Adipocyte (in vitro differentiated cells): ENCODE measurements around the gene SLC4A2.
"Not testable (repeated sequence)": the region's sequence is repeated elsewhere in the genome, so short reads cannot be mapped to it uniquely, and the experiment has no call there.

ENCODE experiments used
- DNase-seq: peaks from one replicate; pipeline ENCODE4 v3.0.0-alpha.2; 2015; ENCODE audit warnings: low read depth
- H3K27me3 ChIP-seq: replicated peaks from 2 replicates; pipeline ENCODE4 v1.7.0; 2013; ENCODE audit warnings: mild to moderate bottlenecking, low read length, moderate library complexity; ENCODE audit not compliant: control insufficient read depth, insufficient read depth
- H3K36me3 ChIP-seq: 2 replicates; pipeline ENCODE4 v1.7.0; 2013; ENCODE audit warnings: low read length, mild to moderate bottlenecking, moderate library complexity; ENCODE audit not compliant: control insufficient read depth, insufficient read depth, severe bottlenecking
- H3K4me1 ChIP-seq: 2 replicates; pipeline ENCODE4 v1.7.0; 2013; ENCODE audit warnings: mild to moderate bottlenecking, low read length, moderate library complexity; ENCODE audit not compliant: control insufficient read depth, insufficient read depth
- H3K4me3 ChIP-seq: 2 replicates; pipeline ENCODE4 v1.7.0; 2013; ENCODE audit warnings: mild to moderate bottlenecking, low read length, moderate library complexity
- H3K9ac ChIP-seq: 2 replicates; pipeline ENCODE4 v1.7.0; 2013; ENCODE audit warnings: mild to moderate bottlenecking, low read length, moderate library complexity
- H3K9me3 ChIP-seq: 2 replicates; pipeline ENCODE4 v1.7.0; 2013; ENCODE audit warnings: mild to moderate bottlenecking, low read length, moderate library complexity; ENCODE audit not compliant: control insufficient read depth

The SLC4A2 gene

GRCh38 chr7:151035902-151036301, 23.5 kb upstream of the SLC4A2 start:
- Histone ChIP-seq H3K9me3 (no peaks in the 10 kb centered on the region), H3K27me3 (no peaks in the 10 kb centered on the region), H3K9ac (no peak overlapping the region), H3K36me3 (peaks cover 35% of the 10 kb centered on the region), H3K4me3 (no peak overlapping the region), H3K4me1 (peaks cover 20% of the 10 kb centered on the region)
- DNase-seq = no peak

DNA sequence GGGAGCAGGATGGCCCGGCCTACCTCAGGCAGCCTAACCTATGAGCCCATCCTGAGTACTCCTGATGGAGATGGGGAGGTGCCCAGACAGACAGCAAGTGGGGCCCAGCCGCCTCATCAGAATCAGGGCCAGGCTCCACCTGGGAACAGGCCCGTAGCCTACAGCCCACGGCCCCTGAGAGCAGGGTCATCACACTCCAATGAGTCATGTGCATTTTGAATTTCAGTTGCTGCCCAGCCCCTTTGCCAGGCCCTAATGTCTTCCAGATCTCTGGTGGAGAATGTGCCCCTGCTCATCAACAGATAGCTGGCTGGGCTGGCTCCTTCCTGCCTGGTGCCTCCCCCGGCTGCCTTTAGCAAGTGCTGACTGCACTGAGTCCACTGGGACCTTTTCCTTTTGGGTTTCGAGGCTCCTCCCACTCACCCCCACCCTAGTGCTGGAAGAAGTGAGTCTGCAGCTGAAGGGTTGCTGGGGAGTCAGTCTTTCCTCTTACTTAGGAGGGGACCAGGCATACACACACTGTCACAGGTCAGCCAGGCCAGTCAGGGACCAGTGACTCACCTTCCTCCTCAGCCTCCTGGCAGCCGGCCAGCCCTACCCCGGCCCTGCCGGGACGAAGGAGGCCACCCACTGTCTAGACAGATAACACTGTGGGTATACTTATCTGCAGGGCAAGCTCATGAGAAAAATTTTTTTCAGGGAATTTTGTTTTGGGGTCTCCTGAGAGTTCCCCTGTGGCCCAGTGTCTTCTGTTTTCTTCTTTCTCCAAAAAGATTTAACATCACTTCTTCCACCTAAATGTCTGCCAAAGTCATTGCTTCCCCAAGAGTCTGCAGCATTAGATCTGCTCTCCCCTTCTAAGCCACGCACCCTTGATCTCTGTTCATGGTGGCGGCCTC, 20.2 kb upstream of the SLC4A2 start:
- H3K27me3 ChIP-seq = no peaks in the 10 kb centered on the region
- no peak overlapping the region for H3K4me3 ChIP-seq
- peak overlapping the region; percentile 36 for H3K9ac ChIP-seq
- H3K36me3 ChIP-seq = peaks cover 31% of the 10 kb centered on the region
- peaks cover 23% of the 10 kb centered on the region for H3K4me1 ChIP-seq
- no peaks in the 10 kb centered on the region for H3K9me3 ChIP-seq
- DNase-seq = peak; percentile 74

DNA sequence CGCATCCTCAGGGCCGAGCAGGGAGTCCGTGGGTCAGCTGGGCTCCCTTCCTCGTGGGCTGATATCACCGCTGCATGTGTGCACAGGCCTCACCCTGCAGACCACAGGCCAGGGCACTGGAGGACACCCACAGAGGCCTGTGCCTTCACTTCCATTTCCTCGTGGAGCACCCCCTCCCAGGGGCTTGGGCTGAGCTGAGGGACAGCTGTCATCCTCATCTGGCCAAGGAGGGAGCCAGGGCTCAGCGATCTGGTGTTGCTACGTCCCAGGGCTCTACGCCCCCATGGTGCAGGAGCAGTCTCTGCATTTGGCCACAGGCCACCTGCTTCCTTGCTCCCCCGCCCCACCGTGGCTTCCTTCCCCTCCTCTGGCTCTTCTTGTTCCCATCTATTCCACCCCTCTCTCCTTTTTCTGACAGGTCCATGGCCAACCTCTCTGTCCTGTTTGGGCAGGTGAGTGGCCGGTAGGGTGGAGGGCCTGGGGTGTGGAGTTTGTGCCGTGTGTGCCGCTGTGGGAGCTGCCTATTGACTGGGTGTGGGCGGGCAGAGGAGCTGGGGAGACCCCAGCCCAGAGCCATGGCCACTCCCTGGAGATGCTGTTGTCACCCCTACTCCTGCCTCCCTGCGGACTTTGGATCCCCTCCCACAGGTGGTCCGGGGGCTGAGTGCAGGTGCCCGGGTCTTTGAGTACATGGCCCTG, 19.4 kb upstream of the SLC4A2 start:
- no peaks in the 10 kb centered on the region for H3K9me3 ChIP-seq
- H3K4me1 ChIP-seq = peaks cover 20% of the 10 kb centered on the region
- no peak for DNase-seq
- H3K4me3 ChIP-seq = no peak overlapping the region
- H3K27me3 ChIP-seq = no peaks in the 10 kb centered on the region
- no peak overlapping the region for H3K9ac ChIP-seq
- peaks cover 23% of the 10 kb centered on the region for H3K36me3 ChIP-seq

GRCh38 chr7:151040616-151041375, 18.6 kb upstream of the SLC4A2 start:
- Histone ChIP-seq H3K9ac (no peak overlapping the region), H3K36me3 (peaks cover 15% of the 10 kb centered on the region), H3K9me3 (no peaks in the 10 kb centered on the region), H3K4me1 (peaks cover 22% of the 10 kb centered on the region), H3K4me3 (no peak overlapping the region), H3K27me3 (no peaks in the 10 kb centered on the region)
- DNase-seq = no peak

- DNase-seq = not testable (repeated sequence)
Observed at GRCh38 chr7:151043449-151043848, 15.9 kb upstream of the SLC4A2 start.

DNA sequence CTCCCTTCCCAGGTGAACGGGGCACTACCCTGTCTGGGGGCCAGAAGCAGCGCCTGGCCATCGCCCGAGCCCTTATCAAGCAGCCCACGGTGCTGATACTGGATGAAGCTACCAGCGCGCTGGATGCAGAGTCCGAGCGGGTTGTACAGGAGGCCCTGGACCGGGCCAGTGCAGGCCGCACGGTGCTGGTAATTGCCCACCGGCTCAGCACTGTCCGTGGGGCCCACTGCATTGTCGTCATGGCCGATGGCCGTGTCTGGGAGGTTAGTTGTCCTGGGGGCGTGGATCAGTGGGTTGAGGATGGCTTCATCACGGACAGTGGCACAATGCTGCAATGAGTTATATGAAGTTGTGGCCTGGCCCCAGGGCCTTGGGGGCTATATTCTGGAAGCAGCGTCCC, 15.4 kb upstream of the SLC4A2 start:
- Histone ChIP-seq H3K4me3 (no peak overlapping the region), H3K36me3 (no peaks in the 10 kb centered on the region), H3K9me3 (no peaks in the 10 kb centered on the region), H3K27me3 (no peaks in the 10 kb centered on the region), H3K4me1 (peaks cover 36% of the 10 kb centered on the region), H3K9ac (no peak overlapping the region)
- DNase-seq = no peak

More at GRCh38 chr7:151043449-151043848, 15.9 kb upstream of the SLC4A2 start:
- H3K4me1 ChIP-seq = peaks cover 41% of the 10 kb centered on the region
- not testable (repeated sequence) for H3K4me3 ChIP-seq, H3K36me3 ChIP-seq, H3K27me3 ChIP-seq, H3K9ac ChIP-seq, H3K9me3 ChIP-seq

DNA sequence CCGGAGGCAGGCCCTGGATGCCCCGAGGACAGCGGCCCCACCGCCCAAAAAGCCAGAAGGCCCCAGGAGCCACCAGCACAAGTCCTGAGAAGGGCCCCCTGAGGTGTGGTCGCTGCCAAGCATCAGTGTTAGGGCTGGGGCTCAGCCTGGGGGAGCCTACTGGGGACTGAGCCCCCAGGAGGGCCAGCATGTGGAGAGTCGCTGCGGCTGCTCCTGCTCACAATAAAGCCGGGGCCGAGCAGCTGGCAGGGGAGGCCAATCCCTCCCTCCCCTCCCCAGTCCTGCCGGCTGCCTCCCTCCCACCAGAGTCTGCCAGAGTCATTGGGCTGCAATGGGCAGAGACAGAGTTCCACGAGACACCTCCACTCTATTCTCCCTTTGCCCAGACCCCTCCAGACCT, 14.1 kb upstream of the SLC4A2 start:
- Histone ChIP-seq H3K36me3 (no peaks in the 10 kb centered on the region), H3K9ac (no peak overlapping the region), H3K4me3 (no peak overlapping the region), H3K9me3 (no peaks in the 10 kb centered on the region), H3K27me3 (peaks cover 5% of the 10 kb centered on the region), H3K4me1 (peaks cover 27% of the 10 kb centered on the region)
- DNase-seq = no peak

DNA sequence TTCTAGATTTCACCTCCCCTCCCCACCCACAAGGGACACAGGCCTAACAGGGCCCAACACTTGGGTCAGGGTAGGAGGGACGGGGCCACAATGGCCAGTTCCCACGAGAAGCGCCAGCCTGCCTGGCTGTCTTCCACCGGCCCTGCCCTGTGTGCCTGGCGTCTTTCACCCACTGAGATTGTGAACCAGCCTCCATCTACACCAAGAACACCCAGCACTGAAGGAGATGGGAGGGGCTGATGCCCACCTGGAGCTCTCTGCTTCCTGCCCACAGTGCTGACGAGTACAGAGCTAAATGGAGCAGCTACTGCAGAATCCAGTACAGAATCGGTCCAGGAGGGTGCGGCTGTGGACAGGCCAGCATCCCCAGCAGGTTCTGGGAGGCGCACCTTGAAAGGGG, 13.4 kb upstream of the SLC4A2 start:
- DNase-seq = no peak
- no peaks in the 10 kb centered on the region for H3K36me3 ChIP-seq
- no peak overlapping the region for H3K4me3 ChIP-seq
- peaks cover 9% of the 10 kb centered on the region for H3K27me3 ChIP-seq
- no peaks in the 10 kb centered on the region for H3K9me3 ChIP-seq
- H3K9ac ChIP-seq = no peak overlapping the region
- H3K4me1 ChIP-seq = peaks cover 27% of the 10 kb centered on the region

DNA sequence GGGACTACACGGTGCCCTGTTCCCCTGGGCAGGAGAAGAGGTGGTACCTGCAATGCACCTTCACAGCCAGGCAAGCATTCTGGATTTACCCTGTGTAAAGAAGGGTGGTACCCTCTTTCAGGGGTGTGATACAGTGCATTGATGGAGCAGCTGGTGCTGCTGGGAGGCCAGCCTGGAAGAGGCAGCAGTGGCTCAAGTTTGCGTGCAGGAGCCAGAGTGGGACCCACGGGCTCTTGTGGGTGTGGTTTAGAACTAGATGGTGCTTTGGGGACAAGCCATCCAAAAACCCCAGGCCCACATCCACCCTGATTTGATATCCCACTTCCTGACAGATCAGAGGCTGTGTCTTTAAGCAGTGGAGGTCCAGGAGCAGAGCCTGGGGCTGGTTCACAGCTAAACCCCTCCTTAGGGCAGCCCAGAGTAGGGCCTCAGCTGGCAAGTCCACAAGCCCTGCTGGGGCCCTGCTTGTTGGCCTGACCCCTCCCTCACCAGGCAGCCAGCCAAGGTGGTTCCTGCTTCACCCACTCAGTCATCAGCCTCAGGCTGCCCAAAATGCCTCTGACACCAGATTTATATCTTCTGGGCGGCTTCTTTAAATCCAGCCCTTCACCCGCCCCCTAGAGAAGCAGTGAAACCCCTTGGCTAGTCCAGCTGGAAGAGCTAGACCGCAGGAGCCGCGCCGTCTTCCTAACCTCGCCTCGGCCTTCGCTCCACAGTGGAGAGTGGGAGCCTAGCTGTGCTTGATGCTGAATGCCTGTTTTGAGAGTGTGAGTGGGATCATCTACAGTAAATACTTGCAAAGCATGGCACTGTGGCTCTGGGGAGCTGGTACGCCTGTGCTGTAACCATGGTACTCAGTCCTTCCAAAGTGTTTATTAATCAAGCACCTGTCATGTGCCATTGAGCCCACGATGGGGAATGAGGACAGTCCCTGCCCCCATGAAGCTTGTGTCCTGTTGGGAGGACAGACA, 12.5 kb upstream of the SLC4A2 start:
- peaks cover 9% of the 10 kb centered on the region for H3K27me3 ChIP-seq
- peak; percentile 82 for DNase-seq
- peak overlapping the region; percentile 62 for H3K9ac ChIP-seq
- H3K9me3 ChIP-seq = no peaks in the 10 kb centered on the region
- no peaks in the 10 kb centered on the region for H3K36me3 ChIP-seq
- peak overlapping the region; percentile 42 for H3K4me3 ChIP-seq
- H3K4me1 ChIP-seq = peaks cover 27% of the 10 kb centered on the region

- no peak for DNase-seq
- no peak within 1 kb of the TSS for H3K4me3 ChIP-seq
- peaks cover 27% of the 10 kb centered on the region for H3K4me1 ChIP-seq
- H3K36me3 ChIP-seq = no peaks in the 10 kb centered on the region
- H3K27me3 ChIP-seq = peaks cover 9% of the 10 kb centered on the region
- peak within 1 kb of the TSS; percentile 6 for H3K9ac ChIP-seq
- H3K9me3 ChIP-seq = no peaks in the 10 kb centered on the region
Observed at GRCh38 chr7:151047976-151048815, 11.2 kb upstream of the SLC4A2 start, which contains the start of gene ASIC3. Gene ASIC3 (plus strand): TSS chr7:151048531. CDS start chr7:151048886, 355 bp downstream.
